RWPE1 (cell line): ENCODE data around the gene SLC25A25.
A peak's percentile ranks its signal among the peaks of the same experiment; 100 is the strongest.

Experiments used
- CTCF ChIA-PET: fragments of 350-600 bp; sonication (Branson Sonifier 250); formaldehyde crosslinking; extraction: SDS; loops from one replicate; lab custom pipeline; 2021; lab: Yijun Ruan, JAX
- POLR2A ChIA-PET: fragments of 400-600 bp; formaldehyde crosslinking; extraction: SDS; loops from one replicate; lab custom pipeline; 2020; ENCODE audit warnings: antibody characterized with exemption; ENCODE audit not compliant: low non-redundant PET; lab: Yijun Ruan, JAX
- DNase-seq: peaks from one replicate; pipeline ENCODE4 v3.0.0; 2012; ENCODE audit warnings: low spot score
- H3K27ac ChIP-seq: fragments of 450-650 bp; 2 replicates; pipeline ENCODE4 v1.5.1; 2017
- TF ChIP-seq, protein P1 (sequence below): fragments of 450-650 bp; conservative IDR thresholded peaks from 2 replicates; pipeline ENCODE4 v1.5.1; 2017; ENCODE audit warnings: low read depth, mild to moderate bottlenecking

SLC25A25 gene

DNA sequence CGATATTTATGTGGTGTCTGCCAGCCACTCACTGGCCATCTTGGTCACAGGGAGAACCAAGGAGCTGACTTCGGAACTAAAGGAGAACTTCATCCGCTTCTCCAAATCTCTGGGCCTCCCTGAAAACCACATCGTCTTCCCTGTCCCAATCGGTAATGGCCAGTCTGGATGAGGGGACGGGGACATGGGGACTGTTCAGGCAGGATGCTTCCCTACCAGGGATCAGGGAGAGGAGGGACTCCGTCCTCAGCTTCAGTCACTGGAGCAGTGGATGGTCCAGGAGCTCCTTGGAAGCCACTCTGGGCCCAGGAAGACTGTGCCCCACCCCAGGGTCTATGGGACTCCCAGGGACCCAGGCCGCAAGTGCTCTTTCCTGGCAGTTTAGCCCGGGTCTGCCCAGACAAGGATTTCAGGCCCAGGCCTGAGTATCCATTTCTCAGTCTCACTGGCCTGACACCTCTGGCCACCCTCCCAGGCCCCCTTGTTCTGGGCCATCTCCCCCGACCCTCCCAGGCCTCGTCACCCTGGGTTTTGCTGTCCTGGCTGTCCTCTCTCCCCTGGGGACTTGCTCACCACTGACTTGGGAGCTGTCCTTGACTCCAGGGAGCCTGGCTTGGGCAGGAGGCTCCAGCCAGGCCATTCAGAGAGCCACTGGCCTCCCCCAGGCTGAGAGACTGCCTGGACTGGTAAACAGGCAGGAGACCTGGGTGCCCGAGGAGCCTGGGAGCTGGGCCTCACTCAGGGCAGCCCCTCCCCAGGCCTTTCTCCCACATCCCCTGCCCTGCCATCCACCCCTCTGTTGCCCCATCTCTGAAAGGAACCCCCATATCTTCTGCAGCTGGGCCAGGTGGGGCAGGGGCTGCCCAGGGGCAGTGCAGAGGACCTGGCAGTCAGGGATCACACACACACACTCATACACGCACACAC is 84.4 kb downstream of the SLC25A25 start:
- ChIA-PET CTCF (interaction anchor here (1.0 to 1.3 kb wide), 2 partner anchors 34 to 35 kb away, joined by 3 to 4 read pairs; no protein-coding TSS in a partner anchor), POLR2A (no interaction called here)
- TF ChIP-seq, protein P1, sequence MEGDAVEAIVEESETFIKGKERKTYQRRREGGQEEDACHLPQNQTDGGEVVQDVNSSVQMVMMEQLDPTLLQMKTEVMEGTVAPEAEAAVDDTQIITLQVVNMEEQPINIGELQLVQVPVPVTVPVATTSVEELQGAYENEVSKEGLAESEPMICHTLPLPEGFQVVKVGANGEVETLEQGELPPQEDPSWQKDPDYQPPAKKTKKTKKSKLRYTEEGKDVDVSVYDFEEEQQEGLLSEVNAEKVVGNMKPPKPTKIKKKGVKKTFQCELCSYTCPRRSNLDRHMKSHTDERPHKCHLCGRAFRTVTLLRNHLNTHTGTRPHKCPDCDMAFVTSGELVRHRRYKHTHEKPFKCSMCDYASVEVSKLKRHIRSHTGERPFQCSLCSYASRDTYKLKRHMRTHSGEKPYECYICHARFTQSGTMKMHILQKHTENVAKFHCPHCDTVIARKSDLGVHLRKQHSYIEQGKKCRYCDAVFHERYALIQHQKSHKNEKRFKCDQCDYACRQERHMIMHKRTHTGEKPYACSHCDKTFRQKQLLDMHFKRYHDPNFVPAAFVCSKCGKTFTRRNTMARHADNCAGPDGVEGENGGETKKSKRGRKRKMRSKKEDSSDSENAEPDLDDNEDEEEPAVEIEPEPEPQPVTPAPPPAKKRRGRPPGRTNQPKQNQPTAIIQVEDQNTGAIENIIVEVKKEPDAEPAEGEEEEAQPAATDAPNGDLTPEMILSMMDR = no peak
- DNase-seq = no peak
- peak overlapping the region; percentile 2; the same call in 1 of the 2 replicates for H3K27ac ChIP-seq

DNA sequence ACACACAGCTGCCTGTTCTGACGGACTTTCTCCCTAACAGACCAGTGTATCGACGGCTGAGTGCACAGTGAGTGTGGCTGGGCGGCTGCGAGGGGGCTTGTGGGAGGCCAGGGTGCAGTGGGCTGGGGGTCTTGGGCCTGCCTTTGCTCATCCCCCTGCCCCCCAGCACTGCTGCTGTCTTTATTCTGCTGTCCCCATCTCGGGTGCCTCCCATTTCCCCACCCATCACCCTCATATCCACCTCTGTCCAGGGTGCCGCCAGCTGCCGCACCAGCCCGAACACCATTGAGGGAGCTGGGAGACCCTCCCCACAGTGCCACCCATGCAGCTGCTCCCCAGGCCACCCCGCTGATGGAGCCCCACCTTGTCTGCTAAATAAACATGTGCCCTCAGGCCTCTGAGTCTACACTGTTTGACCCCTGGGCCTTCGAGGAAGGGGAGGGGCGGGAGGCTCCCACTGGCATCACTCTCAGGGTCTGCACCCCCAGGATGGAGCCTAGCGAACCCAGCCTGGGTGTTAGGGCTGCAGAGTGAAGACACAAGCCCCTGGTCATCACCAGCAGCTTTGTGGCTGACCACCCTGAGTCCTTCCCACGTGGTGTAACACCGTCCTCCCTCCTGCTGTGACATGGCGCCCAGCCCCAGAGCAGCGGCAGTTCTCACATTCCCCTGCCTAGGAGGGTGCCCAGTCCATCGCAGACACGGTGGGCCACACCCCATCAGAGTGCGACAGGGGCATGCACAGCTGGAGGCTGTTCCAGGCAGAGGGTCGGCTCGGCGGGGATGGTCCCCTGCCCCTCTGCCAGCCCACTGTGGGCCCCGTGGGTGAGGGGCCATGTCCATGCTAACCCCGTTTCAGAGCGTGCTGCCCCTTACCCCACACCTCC is 85.3 kb downstream of the SLC25A25 start:
- TF ChIP-seq, protein P1 = no peak
- ChIA-PET POLR2A (no interaction called here), CTCF (interaction anchor here (0.6 to 1.0 kb wide), 2 partner anchors 36 to 1029 kb away, joined by 3 read pairs; no protein-coding TSS in a partner anchor)

DNA sequence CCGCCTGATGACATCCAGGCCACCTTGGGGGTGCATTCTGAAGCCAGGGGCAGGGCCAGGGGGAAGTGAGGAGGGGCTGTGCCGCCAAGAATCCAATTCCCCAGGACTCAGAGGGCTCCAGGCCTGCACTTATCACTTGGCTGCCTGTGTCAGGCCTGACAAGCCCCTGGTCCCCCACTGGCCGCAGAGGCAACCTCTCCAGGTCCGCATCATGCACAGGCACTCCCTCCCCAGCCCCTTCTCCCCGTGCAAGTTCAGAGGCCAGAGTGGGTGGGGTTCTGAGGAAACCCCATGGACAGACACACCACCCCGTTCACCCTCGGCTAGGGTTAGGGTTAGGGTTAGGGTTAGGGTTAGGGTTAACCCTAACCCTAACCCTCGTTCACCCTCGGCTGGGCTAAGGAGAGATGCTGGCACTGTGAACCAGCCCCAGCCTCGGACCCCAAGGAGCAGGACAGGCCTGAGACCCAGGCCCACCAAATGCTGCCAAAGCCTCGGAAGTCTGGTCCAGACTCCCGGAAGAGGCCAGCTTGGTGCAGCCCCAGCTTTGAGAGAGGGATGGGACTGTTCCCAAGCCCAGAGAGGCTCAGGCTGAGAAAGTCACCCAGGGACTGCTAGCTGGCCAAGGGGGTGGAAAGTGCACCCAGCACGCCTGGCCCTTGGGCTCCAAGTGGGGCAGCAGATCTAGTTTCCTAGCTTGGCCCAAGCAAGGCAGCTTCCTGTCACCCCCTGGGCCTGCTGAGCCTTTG is 86.1 kb downstream of the SLC25A25 start:
- no peak for DNase-seq
- POLR2A ChIA-PET = no interaction called here
- TF ChIP-seq, protein P1 = no peak
- H3K27ac ChIP-seq = no peak overlapping the region
- CTCF ChIA-PET = interaction anchor here (0.6 kb wide), 1 partner anchor 25 kb away, joined by 4 read pairs; no protein-coding TSS in a partner anchor

More for the DNA sequence above, 85.3 kb downstream of the SLC25A25 start:
- H3K27ac ChIP-seq = no peak overlapping the region; the same call in 1 of the 2 replicates
- no peak for DNase-seq

DNA sequence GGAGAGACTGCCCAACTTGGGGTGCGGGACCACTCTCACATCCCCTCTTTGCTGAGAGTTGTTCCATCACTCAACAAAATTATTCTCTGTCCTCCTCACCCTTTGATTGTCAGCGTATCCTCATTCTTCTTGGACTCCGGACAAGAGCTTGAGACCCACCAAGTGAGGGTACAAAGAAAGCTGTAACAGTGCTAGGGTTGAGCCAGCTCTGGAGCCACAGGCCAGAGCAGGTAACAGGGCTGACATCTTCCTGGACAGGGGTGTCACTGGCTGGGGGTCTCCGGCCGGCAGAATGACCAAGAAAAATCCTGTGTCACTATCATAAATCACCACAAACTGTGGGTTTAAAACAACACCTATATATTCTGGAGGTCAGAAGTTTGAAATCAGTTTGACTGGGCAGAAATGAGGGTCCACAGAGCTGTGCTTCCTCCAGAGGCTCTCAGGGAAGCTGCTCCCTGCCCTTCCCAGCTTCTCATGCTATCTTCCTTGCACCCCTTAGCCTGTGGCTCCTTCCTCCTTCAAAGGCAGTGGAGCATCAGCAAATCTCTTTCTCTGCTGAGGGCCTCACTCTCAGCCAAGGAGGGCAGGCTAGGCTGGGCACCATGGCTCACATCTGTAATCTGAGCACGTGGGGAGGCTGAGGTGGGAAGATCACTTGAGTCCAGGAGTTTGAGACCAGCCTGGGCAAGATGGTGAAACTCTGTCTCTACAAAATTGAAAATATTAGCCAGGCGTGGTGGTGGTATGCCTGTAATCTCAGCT is 87.9 kb downstream of the SLC25A25 start:
- no peak for DNase-seq
- POLR2A ChIA-PET = no interaction called here
- H3K27ac ChIP-seq = no peak overlapping the region; the same call in 1 of the 2 replicates
- TF ChIP-seq, protein P1 = no peak
- CTCF ChIA-PET = no interaction called here
